DMS53 (cell line): ENCODE results near the gene ATXN1.
A peak's percentile ranks its signal among the peaks of the same experiment; 100 is the strongest.
"Not testable (repeated sequence)": the region's sequence is repeated elsewhere in the genome, so short reads cannot be mapped to it uniquely, and the experiment has no call there.

Source experiments
- DNase-seq: peaks from one replicate; lab custom pipeline; 2025; lab: John Stamatoyannopoulos, UW

Gene ATXN1

DNA sequence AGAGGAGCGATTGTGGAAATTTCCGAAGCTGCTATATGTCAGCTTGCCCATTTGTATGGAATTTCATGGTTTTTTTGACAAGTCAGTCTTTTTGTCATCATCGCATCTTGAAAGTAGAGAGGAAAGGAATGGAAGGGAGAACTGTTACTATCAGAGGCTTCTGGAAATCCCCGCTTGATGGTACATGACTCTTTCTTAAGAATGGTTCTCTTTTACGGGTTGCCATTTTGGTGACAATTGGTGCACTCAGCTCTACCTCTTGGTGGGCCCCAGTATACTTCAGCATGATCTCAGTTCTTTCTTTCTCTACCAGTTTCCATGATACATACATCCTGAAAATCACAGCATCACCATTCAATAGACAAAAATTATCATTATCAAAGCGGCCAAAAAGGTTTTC lies 146.0 kb downstream of the ATXN1 start:
- not testable (repeated sequence) for DNase-seq

GRCh38 chr6:16614143-16614542 lies 147.1 kb downstream of the ATXN1 start:
- not testable (repeated sequence) for DNase-seq

GRCh38 chr6:16613504-16613903 lies 147.8 kb downstream of the ATXN1 start:
- DNase-seq: not testable (repeated sequence)

- no peak for DNase-seq
Measured at GRCh38 chr6:16608444-16608843, 152.8 kb downstream of the ATXN1 start.

- DNase-seq: no peak
Measured at GRCh38 chr6:16602035-16602434, 159.2 kb downstream of the ATXN1 start.

DNA sequence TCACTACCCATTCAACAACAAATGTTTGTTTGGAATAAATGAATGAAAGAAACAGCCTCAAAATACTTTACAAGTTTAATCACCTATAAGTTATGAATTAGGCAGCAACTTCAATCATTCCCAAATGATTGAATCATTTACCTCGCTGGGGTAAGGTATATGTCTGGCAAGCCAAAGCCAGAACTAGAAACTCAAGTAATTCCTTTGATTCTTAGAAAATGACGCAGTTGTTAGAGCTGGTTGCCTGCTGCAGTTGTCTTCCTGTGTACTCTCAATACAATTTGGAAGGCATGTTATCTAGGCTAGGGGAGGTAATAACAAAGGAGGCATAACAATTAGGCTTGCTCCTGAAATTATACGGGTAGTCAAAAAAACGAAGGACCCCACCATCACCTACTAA lies 160.6 kb downstream of the ATXN1 start:
- no peak for DNase-seq

DNA sequence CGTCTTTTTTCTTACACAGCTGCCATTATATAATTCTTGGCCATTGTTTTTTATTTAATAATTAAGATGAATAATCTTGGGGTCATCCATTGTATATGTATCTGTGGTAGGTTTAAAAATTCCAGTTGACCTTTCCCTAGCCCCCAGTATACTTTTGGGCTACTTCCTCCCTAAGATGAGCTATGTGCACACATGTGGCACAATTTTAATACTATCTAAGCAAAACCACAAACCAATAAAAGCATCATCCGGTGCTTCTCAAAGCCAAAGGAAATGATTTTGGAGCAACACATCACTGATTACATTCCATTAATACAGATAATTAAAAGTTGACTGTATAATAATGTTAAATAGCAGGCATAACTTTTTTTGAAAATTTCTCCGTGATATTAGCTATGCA lies 161.2 kb downstream of the ATXN1 start:
- DNase-seq: no peak

DNA sequence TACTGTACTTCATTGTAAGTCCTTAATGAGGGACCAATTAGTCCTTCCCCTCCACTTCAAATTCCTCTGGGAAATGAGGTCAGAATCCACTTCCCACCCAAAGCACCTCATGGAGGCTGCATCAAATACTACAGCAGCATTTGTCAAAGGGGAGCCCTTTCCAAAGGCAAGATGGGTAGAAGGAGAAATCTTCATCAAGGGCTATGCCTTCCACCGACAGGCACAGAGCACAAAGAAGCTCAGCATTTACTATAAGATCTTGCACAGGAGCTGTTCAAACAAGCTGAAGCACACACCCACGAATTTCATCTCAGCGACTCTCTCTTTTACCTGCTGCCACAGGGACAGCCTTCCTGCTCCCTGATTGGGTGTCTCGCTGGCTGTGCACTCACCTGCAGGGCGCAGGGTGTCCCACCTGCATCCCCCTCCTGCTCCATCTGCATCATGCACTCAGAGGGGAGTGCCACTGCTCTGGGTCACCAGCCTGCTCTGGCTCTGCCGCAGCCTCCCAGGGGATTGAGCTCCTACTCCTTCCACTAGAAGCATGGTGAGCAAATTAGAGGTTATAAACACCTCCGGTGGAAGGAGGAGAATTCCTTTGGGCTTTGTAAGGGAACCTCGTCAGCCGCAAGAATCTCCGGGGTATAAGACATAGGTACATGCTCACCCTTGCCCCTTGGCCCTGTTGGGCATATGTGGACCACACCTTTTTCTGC lies 164.5 kb downstream of the ATXN1 start:
- no peak for DNase-seq

- DNase-seq: no peak
Measured at GRCh38 chr6:16595514-16596120, 165.6 kb downstream of the ATXN1 start.

DNA sequence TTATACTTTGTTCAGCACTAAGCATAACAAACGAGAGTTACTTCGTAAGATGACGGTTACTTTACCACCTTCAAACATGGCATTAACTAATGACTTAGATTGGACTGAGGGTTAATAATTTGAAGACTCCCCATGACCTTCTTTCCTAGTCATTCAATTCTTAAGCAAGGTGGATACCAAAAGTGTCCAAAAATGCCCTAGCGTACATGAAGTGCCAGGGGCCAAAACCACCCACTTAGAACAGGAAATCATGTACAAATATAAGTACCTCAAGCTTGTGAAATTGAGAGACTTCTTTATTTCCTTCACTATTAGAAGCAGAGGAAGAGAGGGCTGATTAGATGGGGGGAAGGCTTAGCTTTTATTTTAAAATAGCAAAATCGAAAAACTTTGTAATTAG lies 166.4 kb downstream of the ATXN1 start:
- DNase-seq: no peak

- DNase-seq: no peak
Measured at GRCh38 chr6:16592223-16592911, 168.9 kb downstream of the ATXN1 start.

GRCh38 chr6:16591396-16592222 lies 169.7 kb downstream of the ATXN1 start:
- DNase-seq: no peak

GRCh38 chr6:16585805-16586204 lies 175.5 kb downstream of the ATXN1 start:
- peak; percentile 60 for DNase-seq

DNA sequence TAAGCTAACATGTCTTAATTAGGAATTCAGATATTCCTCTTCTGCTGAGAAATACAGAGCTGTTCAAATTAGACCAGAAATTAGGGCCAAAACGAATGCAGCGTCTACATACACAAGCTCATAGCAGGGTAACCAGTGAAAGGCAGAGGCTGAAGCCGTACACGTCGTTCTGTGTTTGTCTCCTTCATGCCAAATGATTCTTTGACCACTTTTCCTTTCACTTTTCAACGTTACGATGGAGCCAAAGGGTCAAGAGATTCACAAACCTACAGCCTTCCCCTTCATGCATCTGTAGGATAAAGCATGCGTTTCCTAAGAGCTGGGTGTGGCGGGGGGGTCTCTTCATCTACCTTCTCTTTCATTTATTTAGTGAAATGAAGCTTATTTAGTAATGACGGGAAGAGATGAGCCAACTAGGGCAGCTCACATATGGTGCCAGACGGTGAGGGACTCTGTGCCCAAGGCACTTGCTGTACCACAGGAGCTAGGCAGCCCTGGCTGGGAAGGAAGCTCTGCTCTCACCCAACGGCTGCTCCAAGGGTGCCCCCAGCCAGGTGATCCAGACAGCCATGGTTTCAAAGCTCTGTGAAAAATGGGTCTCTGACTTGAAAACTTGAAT lies 178.0 kb downstream of the ATXN1 start:
- peak; percentile 74 for DNase-seq

- peak; percentile 33 for DNase-seq
Measured at GRCh38 chr6:16582446-16583143, 178.7 kb downstream of the ATXN1 start.

DNA sequence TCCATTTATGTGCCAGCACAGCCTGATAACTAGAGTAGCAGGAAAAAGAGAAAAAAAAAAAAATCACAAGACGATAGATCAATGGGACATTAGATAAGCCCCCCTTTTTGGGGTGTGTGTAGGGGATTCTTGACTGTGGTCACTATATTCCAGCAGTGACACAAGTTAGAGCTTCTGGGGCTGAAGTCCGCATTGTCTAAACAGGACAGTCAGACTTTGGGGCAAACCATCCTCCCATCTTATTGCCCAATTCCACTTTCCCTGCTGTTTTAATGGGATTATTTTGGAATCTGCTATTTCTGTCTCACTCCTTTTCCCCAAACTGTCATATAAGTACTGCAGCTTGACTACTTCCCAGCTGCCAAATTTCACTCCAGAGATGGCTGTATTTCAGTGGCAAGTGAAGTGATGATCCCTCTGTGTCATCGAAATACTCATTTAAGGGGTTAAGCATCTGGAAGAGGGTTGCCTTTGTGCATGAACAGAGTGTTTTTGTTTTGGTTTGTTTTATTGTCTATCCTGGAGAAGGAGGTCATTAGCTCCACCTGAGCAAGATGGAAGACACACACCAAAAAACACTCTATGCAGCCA lies 182.5 kb downstream of the ATXN1 start:
- no peak for DNase-seq

DNA sequence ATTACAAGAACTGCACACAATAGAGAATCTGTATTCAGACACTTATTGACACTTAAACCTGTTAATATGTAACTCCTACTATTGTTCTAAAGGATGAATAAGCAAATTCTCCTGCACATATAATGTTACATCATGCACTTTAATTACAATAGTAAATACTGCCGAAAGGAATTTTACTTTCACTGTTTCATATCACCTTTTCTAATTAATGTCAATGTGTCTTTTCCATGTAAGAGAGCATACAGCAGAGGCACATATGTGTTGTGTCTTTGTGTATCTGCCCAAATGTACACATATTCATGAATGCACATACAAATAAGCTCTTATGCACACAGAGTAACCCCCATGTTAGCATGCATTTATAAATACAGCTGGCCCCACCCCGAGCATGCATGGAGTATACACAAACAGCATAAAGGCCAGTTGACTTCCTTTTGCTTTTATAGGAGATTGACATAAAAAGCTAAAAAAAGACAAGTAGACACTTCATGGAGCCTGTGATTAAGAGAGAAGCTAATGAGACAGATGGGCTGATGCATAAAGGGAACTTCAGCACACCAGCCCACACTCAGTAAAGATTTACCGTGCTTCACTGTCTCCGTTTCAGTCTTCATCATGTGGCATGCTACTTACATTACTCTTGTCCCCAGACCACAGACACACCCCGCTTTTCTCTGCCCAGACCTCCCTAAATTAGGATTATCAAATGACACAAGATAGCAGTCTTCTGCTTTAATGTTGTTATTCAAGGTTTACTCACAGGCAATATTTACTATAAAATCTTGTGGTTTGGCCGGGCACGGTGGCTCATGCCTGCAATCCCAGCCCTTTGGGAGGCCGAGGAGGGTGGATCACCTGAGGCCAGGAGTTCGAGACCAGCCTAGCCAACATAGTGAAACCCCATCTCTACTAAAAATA lies 184.6 kb downstream of the ATXN1 start:
- peak; percentile 81 for DNase-seq

DNA sequence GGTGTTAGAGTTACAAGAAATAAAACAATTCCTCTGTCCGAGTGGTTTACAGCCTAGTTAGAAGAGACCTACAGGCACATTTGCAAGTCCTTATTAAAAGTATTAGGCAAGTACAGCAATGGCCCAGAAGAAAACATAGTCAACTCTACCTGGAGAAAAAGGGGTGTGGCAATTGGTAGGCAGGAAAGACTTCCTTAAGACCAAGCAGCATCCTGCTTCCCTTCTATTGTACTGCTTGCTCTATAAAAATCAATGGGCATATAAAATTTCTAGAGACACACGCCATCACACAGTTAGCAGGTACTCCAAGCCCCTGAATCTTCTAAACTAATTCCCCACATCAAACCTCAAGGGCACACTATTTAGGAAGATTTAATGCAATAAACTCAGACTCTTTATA lies 185.6 kb downstream of the ATXN1 start:
- DNase-seq: peak; percentile 46

DNA sequence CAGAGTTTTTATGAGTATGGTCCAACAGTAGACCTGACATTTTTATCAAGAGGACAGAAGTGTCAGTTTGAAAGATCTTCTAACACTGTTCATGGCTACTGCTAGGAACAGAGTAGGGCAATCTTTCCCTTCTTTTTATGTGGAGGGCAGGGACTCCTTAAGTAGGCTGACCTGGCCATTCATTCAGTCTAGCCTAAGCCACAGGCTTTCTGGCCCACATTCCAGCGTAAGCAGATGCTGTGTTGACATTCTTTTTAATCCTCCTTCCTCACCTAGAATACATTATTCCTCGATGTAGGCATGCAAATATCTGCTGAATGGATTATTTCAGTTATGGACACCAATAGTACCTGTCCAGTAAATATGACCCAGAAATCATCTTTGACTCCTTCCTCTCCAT lies 188.3 kb downstream of the ATXN1 start:
- no peak for DNase-seq

- DNase-seq: no peak
Measured at GRCh38 chr6:16572317-16572716, 188.9 kb downstream of the ATXN1 start.
